Immature natural killer cell (primary cell): ENCODE results near the gene SLC7A9. TPM values are rescaled to one million over a fixed set of nuclear protein-coding genes. Genes with fewer than 3 reads are reported as not detected.
"Not testable (repeated sequence)": the region's sequence is repeated elsewhere in the genome, so short reads cannot be mapped to it uniquely, and the experiment has no call there.

Experiments
- DNase-seq, 3 donors: peaks; one replicate each; pipeline ENCODE4 v3.0.0; 2022; ENCODE audit warnings: mixed read lengths in 1 of 3
- H3K27ac Mint-ChIP-seq, 6 donors: one replicate each; pipeline ENCODE4 v1.8.0; 2020; ENCODE audit warnings: mixed read lengths in 6 of 6, mild to moderate bottlenecking in 5 of 6, inconsistent platforms in 4 of 6, moderate library complexity in 3 of 6
- H3K27me3 Mint-ChIP-seq, 3 donors: one replicate each; pipeline ENCODE4 v1.8.0; 2020 to 2021; ENCODE audit warnings: low read depth in 3 of 3, mild to moderate bottlenecking in 3 of 3, mixed read lengths in 3 of 3, moderate library complexity in 3 of 3, inconsistent platforms in 1 of 3
- H3K36me3 Mint-ChIP-seq, 3 donors: one replicate each; pipeline ENCODE4 v1.8.0; 2020; ENCODE audit warnings: mixed read lengths in 3 of 3, inconsistent platforms in 2 of 3, mild to moderate bottlenecking in 2 of 3
- H3K4me1 Mint-ChIP-seq, 2 donors: one replicate each; pipeline ENCODE4 v1.8.0; 2020; ENCODE audit warnings: inconsistent platforms in 2 of 2, mild to moderate bottlenecking in 2 of 2, mixed read lengths in 2 of 2, moderate library complexity in 1 of 2
- H3K4me3 Mint-ChIP-seq, 5 donors: one replicate each; pipeline ENCODE4 v1.8.0; 2020; ENCODE audit warnings: mild to moderate bottlenecking in 5 of 5, mixed read lengths in 5 of 5, inconsistent platforms in 3 of 5, moderate library complexity in 3 of 5
- H3K9me3 Mint-ChIP-seq, 6 donors: one replicate each; pipeline ENCODE4 v1.8.0; 2020; ENCODE audit warnings: mild to moderate bottlenecking in 6 of 6, mixed read lengths in 6 of 6, inconsistent platforms in 4 of 6, moderate library complexity in 3 of 6
- polyA plus RNA-seq, 3 donors: library from polyadenylated mRNA; unstranded; fragments of 300-500 nt; fragmentation: Illumina TruSeq; gene quantifications; one replicate each; pipeline ENCODE4 v1.2.3, GENCODE V29; 2021

The SLC7A9 gene
- polyA plus RNA-seq, 3 donors from 2014 or later: not detected

DNA sequence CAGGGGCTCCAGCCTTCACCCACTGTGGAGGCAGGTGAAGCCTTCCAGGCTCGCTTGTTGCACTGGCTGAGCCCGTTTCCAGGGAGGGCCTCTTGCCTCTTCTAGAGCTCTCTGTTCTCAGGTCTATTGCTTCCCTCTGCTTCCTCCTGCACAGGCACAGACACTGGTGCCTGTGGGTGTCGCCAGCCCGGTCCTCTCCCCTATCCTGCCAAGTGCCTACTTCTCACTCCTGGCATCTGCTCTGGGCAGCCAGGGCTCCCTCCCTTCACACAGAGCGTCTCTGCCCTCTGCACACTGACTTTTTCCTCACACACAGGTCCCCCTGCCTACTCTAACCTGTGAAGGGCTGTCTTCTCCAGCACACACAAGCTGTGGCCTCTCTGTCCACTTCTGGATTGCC lies 60.3 kb downstream of the SLC7A9 start:
- Mint-ChIP-seq H3K27ac (no peak overlapping the region), H3K27me3 (peaks cover 0 to 4% (median 3%) of the 10 kb centered on the region in 3 donors), H3K9me3 (no peaks in the 10 kb centered on the region), H3K4me1 (no peaks in the 10 kb centered on the region), H3K36me3 (no peaks in the 10 kb centered on the region), H3K4me3 (no peak overlapping the region)
- no peak for DNase-seq

DNA sequence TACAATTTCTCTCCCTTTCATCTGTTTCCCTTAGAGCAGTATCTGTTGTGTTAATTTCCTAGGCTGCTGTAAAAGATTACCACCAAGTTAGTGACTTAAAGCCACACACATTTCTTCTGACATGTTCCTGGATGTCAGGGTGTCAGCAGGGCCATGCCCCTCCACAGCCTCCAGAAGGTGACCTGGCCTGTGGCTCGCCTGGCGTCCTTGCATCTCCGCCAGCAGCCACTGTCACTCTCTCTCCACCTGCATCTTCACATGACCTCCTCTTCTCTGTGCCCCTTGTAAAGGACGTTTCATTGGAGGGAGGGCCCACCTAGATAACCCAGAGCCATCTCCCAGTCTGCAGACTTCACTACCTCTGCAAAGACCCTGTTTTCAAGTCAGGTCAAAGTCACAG lies 61.3 kb downstream of the SLC7A9 start:
- no peak for DNase-seq
- peaks cover 0 to 4% (median 4%) of the 10 kb centered on the region in 3 donors for H3K27me3 Mint-ChIP-seq
- H3K4me1 Mint-ChIP-seq: no peaks in the 10 kb centered on the region
- no peaks in the 10 kb centered on the region for H3K36me3 Mint-ChIP-seq
- H3K27ac Mint-ChIP-seq: no peak overlapping the region
- H3K4me3 Mint-ChIP-seq: no peak overlapping the region
- no peaks in the 10 kb centered on the region for H3K9me3 Mint-ChIP-seq

- Mint-ChIP-seq H3K9me3 (no peaks in the 10 kb centered on the region), H3K27me3 (peaks cover 0 to 6% (median 0%) of the 10 kb centered on the region in 3 donors), H3K4me1 (no peaks in the 10 kb centered on the region), H3K27ac (no peak overlapping the region), H3K4me3 (no peak overlapping the region), H3K36me3 (no peaks in the 10 kb centered on the region)
- no peak for DNase-seq
Measured at GRCh38 chr19:32802840-32803239, 66.7 kb downstream of the SLC7A9 start.

DNA sequence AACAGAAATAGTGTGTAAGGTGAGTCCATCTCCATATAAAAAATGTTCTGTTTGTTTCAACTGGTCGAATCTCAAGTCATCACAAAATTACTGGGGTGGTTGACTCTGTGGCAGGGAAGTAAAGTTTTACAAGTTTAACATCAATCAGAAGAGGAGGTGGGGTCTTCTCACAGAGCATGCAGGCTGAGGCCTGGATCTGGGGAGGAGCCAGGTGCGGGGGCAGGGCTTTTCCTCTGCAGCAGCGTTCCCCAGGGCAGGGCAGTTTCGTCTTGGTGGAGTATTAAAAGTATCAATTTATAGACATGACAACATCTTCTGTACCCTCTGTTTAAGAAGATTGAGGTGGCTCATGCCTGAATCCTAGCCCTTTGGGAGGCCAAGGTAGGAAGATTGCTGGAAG lies 68.8 kb downstream of the SLC7A9 start:
- Mint-ChIP-seq H3K4me1 (peaks cover 0 to 3% of the 10 kb centered on the region in 2 donors), H3K4me3 (no peak overlapping the region), H3K27ac (no peak overlapping the region), H3K36me3 (no peaks in the 10 kb centered on the region), H3K27me3 (peaks cover 0 to 6% (median 0%) of the 10 kb centered on the region in 3 donors), H3K9me3 (no peaks in the 10 kb centered on the region)
- no peak for DNase-seq

DNA sequence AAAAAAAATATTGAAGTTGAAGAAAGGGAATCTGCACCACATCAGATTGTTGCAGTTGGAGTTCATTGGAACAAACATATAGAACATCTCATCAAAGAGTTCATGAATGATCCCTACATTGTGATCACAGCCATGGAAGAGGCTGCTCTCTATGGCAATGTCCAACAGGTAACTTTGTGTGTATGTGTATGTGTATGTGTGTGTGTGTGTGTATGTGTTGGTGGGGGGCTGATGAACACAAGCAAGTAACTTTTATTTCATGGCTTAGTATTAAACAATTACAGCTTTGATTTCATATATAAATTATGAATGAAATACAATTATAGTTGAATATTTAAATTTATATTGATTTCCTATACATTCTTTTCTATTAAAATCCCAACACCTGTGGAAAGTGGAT lies 69.4 kb downstream of the SLC7A9 start:
- Mint-ChIP-seq H3K36me3 (no peaks in the 10 kb centered on the region), H3K9me3 (no peaks in the 10 kb centered on the region), H3K4me3 (no peak overlapping the region), H3K4me1 (peaks cover 2 to 9% of the 10 kb centered on the region in 2 donors), H3K27ac (no peak overlapping the region), H3K27me3 (peaks cover 0 to 6% (median 0%) of the 10 kb centered on the region in 3 donors)
- DNase-seq: no peak

DNA sequence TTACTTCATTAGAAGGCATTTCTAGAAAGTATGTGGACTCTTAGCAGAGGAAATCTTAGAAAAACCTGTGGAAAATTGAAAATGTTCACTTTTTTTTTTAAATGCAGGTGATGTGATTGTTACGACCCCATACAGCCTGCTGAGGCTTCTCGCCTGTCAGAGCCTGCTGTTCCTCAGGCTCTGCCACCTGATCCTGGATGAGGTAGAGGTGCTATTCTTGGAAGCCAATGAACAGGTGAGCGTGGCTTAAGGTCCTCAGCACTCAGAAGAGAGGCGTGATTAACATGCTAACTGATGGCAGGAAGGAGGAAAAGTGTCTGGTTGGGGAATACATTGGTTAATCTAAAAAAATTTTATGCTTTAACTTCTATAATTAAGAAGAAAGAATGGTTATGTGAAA lies 71.4 kb downstream of the SLC7A9 start:
- no peak for DNase-seq
- Mint-ChIP-seq H3K27me3 (peaks cover 0 to 5% (median 0%) of the 10 kb centered on the region in 3 donors), H3K36me3 (no peaks in the 10 kb centered on the region), H3K27ac (no peak overlapping the region), H3K9me3 (no peaks in the 10 kb centered on the region), H3K4me3 (no peak overlapping the region), H3K4me1 (peaks cover 8 to 24% of the 10 kb centered on the region in 2 donors)

- H3K36me3 Mint-ChIP-seq: no peaks in the 10 kb centered on the region
- DNase-seq: no peak
- peaks cover 2 to 4% (median 3%) of the 10 kb centered on the region in 3 donors for H3K27me3 Mint-ChIP-seq
- peaks cover 0 to 3% (median 0%) of the 10 kb centered on the region in 6 donors for H3K9me3 Mint-ChIP-seq
- peaks cover 4 to 11% of the 10 kb centered on the region in 2 donors for H3K4me1 Mint-ChIP-seq
- H3K4me3 Mint-ChIP-seq: no peak overlapping the region
- no peak overlapping the region for H3K27ac Mint-ChIP-seq
Measured at GRCh38 chr19:32789429-32789828, 80.1 kb downstream of the SLC7A9 start.

DNA sequence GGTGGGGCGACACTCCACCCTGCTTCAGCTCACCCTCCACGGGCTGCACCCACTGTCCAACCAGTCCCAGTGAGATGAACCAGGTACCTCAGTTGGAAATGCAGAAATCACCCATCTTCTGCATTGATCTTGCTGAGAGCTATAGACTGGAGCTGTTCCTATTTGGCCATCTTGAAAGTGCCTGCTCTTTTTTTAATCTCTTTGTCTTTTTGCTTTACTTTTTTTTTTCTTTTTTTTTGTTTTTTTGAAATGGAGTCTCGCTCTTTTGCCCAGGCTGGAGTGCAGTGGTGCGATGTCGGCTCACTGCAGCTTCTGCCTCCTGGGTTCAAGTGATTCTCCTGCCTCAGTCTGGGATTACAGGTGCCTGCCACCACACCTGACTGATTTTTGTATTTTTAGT lies 81.7 kb downstream of the SLC7A9 start:
- H3K27ac Mint-ChIP-seq: not testable (repeated sequence)

DNA sequence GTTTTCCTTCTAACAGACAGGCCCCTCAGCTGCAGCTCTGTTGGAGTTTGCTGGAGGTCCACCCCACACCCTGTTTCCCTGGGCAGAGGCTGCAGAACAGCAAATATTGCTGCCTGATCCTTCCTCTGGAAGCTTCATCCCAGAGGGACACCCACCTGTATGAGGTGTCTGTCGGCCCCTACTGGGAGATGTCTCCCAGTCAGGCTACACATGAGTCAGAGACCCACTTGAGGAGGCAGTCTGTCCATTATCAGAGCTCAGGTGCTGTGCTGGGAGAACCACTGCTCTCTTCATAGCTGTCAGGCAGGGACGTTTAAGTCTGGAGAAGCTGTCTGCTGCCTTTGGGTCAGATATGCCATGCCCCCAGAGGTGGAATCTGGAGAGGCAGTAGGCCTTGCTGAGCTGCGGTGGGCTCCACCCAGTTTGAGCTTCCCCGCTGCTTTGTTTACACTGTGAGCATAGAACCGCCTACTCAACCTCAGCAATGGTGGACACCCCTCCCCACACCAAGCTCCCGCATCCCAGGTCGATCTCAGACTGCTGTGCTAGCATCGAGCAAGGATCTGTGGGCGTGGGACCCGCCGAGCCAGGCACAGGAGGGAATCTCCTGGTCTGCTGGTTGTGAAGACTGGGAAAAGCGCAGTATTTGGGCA lies 82.3 kb downstream of the SLC7A9 start:
- H3K4me3 Mint-ChIP-seq, H3K9me3 Mint-ChIP-seq, H3K36me3 Mint-ChIP-seq, H3K27me3 Mint-ChIP-seq, H3K4me1 Mint-ChIP-seq, H3K27ac Mint-ChIP-seq, DNase-seq: not testable (repeated sequence)

More for the DNA sequence above, 81.7 kb downstream of the SLC7A9 start:
- not testable (repeated sequence) for H3K4me3 Mint-ChIP-seq, H3K36me3 Mint-ChIP-seq, H3K27me3 Mint-ChIP-seq, H3K9me3 Mint-ChIP-seq, H3K4me1 Mint-ChIP-seq, DNase-seq

GRCh38 chr19:32782089-32782488 lies 87.5 kb downstream of the SLC7A9 start:
- H3K27me3 Mint-ChIP-seq, H3K9me3 Mint-ChIP-seq, H3K36me3 Mint-ChIP-seq, DNase-seq, H3K4me1 Mint-ChIP-seq, H3K27ac Mint-ChIP-seq, H3K4me3 Mint-ChIP-seq: not testable (repeated sequence)

- Mint-ChIP-seq H3K4me3 (no peak overlapping the region), H3K36me3 (peaks cover 0 to 6% (median 5%) of the 10 kb centered on the region in 3 donors), H3K27ac (no peak overlapping the region), H3K27me3 (peaks cover 0 to 6% (median 0%) of the 10 kb centered on the region in 3 donors), H3K4me1 (no peaks in the 10 kb centered on the region), H3K9me3 (peaks cover 0 to 9% (median 1%) of the 10 kb centered on the region in 6 donors)
- DNase-seq: no peak
Measured at GRCh38 chr19:32781280-32781679, 88.3 kb downstream of the SLC7A9 start.

Other genes starting within 250 kb of the SLC7A9 start
- 10 to 100 TPM; 10.2 to 22.3 (median 13.2) TPM for gene ANKRD27, start 194.6 kb downstream of the SLC7A9 start, polyA plus RNA-seq
- gene RGS9BP, start 193.9 kb downstream of the SLC7A9 start, polyA plus RNA-seq: under 1 TPM in 2 of 3 donors, not detected in 1; 0.12 to 0.30 TPM
- 1 to 10 TPM; 3.3 to 3.6 (median 3.4) TPM for gene NUDT19, start 177.9 kb downstream of the SLC7A9 start, polyA plus RNA-seq
- under 1 TPM in 2 of 3 donors, not detected in 1; 0.36 to 0.39 TPM for gene TDRD12, start 150.0 kb downstream of the SLC7A9 start, polyA plus RNA-seq
- 10 to 100 TPM in 2 of 3 donors, 1 to 10 TPM in 1; 5.1 to 17.0 (median 11.4) TPM for gene CEP89, start 102.2 kb upstream of the SLC7A9 start, polyA plus RNA-seq
- 1 to 10 TPM; 3.5 to 8.2 (median 4.2) TPM for gene FAAP24, start 102.5 kb upstream of the SLC7A9 start, polyA plus RNA-seq
- not detected for gene RHPN2, start 195.1 kb upstream of the SLC7A9 start, polyA plus RNA-seq
- gene GPATCH1, start 211.4 kb upstream of the SLC7A9 start, polyA plus RNA-seq: 1 to 10 TPM; 2.6 to 5.5 (median 3.7) TPM